ENCODE data around the gene HPS3.
A peak's percentile ranks its signal among the peaks of the same experiment; 100 is the strongest.

DNA sequence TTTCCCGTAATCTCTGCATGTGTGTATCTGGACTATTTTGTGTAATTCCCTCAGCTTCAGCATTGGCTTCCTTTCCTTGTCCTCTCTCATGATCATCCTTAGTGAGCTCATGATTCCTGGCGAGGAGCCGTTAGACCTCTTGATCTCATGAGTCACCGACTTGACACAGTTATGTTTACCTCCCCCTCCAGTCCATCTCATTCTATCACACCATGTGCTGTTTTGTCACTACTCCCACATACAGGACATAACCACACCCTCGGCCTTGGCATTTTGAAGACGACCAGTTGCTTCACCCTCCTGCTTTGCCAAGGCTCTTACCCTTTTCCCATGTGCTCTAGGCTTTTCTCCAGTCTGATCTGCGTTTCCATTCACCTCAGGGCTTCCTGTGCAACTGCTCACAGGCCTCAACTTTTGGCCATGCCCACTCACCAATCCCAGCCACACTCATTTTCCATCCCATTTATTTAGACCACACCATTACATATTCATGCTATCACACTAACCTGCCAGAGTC is 50.7 kb downstream of the HPS3 start:
- TF ChIP-seq RAD21 (conservative IDR thresholded peaks at IDR 0.05 in 1 of 2, IDR thresholded peaks at IDR 0.05 in 1 of 2) (peak in 1 of 2 experiments; percentile 51; a peak in 3 of 5 replicates), POLR2A (IDR thresholded peaks at IDR 0.05; ENCODE audit: low read length) (no peak), CEBPB (IDR thresholded peaks at IDR 0.05) (peak; percentile 81 to 83), BHLHE40 (IDR thresholded peaks at IDR 0.05; ENCODE audit: low read depth, low read length) (no peak), CTCF (IDR thresholded peaks at IDR 0.05) (no peak), PHF8 (IDR thresholded peaks at IDR 0.05; ENCODE audit: borderline replicate concordance, low read depth) (no peak), RCOR1 (IDR thresholded peaks at IDR 0.05; ENCODE audit: low read depth, low read length) (no peak), JUNB (IDR thresholded peaks at IDR 0.05) (peak; percentile 94), JUN (IDR thresholded peaks at IDR 0.05) (peak; percentile 93), EP300 (IDR thresholded peaks at IDR 0.05) (peak; percentile 87 to 93; a peak in 4 of 5 replicates)
- TF ChIP-seq, protein P1, sequence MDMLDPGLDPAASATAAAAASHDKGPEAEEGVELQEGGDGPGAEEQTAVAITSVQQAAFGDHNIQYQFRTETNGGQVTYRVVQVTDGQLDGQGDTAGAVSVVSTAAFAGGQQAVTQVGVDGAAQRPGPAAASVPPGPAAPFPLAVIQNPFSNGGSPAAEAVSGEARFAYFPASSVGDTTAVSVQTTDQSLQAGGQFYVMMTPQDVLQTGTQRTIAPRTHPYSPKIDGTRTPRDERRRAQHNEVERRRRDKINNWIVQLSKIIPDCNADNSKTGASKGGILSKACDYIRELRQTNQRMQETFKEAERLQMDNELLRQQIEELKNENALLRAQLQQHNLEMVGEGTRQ (IDR thresholded peaks at IDR 0.05) = peak; percentile 37; the same call in 1 of the 2 replicates
- TF ChIP-seq, protein P2, sequence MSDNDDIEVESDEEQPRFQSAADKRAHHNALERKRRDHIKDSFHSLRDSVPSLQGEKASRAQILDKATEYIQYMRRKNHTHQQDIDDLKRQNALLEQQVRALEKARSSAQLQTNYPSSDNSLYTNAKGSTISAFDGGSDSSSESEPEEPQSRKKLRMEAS (IDR thresholded peaks at IDR 0.05) = peak; percentile 98
- TF ChIP-seq, protein P3, sequence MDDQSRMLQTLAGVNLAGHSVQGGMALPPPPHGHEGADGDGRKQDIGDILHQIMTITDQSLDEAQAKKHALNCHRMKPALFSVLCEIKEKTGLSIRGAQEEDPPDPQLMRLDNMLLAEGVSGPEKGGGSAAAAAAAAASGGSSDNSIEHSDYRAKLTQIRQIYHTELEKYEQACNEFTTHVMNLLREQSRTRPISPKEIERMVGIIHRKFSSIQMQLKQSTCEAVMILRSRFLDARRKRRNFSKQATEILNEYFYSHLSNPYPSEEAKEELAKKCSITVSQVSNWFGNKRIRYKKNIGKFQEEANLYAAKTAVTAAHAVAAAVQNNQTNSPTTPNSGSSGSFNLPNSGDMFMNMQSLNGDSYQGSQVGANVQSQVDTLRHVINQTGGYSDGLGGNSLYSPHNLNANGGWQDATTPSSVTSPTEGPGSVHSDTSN (IDR thresholded peaks at IDR 0.05) = no peak
- TF ChIP-seq, protein P4, sequence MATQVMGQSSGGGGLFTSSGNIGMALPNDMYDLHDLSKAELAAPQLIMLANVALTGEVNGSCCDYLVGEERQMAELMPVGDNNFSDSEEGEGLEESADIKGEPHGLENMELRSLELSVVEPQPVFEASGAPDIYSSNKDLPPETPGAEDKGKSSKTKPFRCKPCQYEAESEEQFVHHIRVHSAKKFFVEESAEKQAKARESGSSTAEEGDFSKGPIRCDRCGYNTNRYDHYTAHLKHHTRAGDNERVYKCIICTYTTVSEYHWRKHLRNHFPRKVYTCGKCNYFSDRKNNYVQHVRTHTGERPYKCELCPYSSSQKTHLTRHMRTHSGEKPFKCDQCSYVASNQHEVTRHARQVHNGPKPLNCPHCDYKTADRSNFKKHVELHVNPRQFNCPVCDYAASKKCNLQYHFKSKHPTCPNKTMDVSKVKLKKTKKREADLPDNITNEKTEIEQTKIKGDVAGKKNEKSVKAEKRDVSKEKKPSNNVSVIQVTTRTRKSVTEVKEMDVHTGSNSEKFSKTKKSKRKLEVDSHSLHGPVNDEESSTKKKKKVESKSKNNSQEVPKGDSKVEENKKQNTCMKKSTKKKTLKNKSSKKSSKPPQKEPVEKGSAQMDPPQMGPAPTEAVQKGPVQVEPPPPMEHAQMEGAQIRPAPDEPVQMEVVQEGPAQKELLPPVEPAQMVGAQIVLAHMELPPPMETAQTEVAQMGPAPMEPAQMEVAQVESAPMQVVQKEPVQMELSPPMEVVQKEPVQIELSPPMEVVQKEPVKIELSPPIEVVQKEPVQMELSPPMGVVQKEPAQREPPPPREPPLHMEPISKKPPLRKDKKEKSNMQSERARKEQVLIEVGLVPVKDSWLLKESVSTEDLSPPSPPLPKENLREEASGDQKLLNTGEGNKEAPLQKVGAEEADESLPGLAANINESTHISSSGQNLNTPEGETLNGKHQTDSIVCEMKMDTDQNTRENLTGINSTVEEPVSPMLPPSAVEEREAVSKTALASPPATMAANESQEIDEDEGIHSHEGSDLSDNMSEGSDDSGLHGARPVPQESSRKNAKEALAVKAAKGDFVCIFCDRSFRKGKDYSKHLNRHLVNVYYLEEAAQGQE (IDR thresholded peaks at IDR 0.05) = no peak
